Panc1 (cell line): ENCODE data around the gene LINC00305. TPM values are rescaled to one million over a fixed set of nuclear protein-coding genes. Genes with fewer than 3 reads are reported as not detected.

ENCODE experiments used
- ATAC-seq: fragments of 200-7000 bp; cut with Tn5 transposase; 2 replicates; pipeline ENCODE4 v1.9.1; 2020; ENCODE audit warnings: mild to moderate bottlenecking, moderate library complexity
- BruUV-seq: library from RNA; stranded (reverse); fragments of 400-500 nt; replicated peaks from 2 replicates; lab custom pipeline; 2021; lab: Mats Ljungman, UMichigan
- CTCF ChIA-PET: fragments of 300-600 bp; sonication (Branson Sonifier 250); formaldehyde crosslinking; loops from one replicate; lab custom pipeline; 2022; ENCODE audit warnings: antibody characterized with exemption; lab: Charles Lee
- POLR2A ChIA-PET: fragments of 300-600 bp; sonication (Branson Sonifier 250); formaldehyde crosslinking; loops from one replicate; lab custom pipeline; 2022; ENCODE audit warnings: antibody characterized with exemption; lab: Charles Lee
- DNase-seq: peaks from one replicate; pipeline ENCODE4 v3.0.0-alpha.2; 2010; ENCODE audit warnings: low read depth, low spot score
- H3K27ac ChIP-seq: 2 replicates; pipeline ENCODE4 v1.5.1; 2011; ENCODE audit warnings: mild to moderate bottlenecking, low read length, inconsistent platforms
- H3K27me3 ChIP-seq: fragments of 200-500 bp; sonication (Bioruptor generic); 2 replicates; pipeline ENCODE4 v1.6.0; 2014; ENCODE audit warnings: low read length, inconsistent platforms; ENCODE audit not compliant: control insufficient read depth, insufficient read depth
- H3K36me3 ChIP-seq: fragments of 200-500 bp; sonication (Bioruptor generic); 2 replicates; pipeline ENCODE4 v1.5.1; 2014; ENCODE audit warnings: inconsistent platforms, mild to moderate bottlenecking, low read length, moderate library complexity; ENCODE audit not compliant: control insufficient read depth, insufficient read depth
- H3K4me1 ChIP-seq: 2 replicates; pipeline ENCODE4 v1.5.1; 2011; ENCODE audit warnings: inconsistent platforms, mild to moderate bottlenecking, low read length, moderate library complexity; ENCODE audit not compliant: control insufficient read depth, insufficient read depth
- H3K4me3 ChIP-seq, 2 experiments: 2 replicates each; pipeline ENCODE4 v1.5.1; 2011 to 2012; ENCODE audit warnings: low read depth in 2 of 2, low read length in 2 of 2, mild to moderate bottlenecking in 2 of 2, inconsistent platforms in 1 of 2, moderate library complexity in 1 of 2
- H3K9me3 ChIP-seq: fragments of 200-500 bp; sonication (Bioruptor generic); 2 replicates; pipeline ENCODE4 v1.5.1; 2014; ENCODE audit warnings: low read depth, mild to moderate bottlenecking, inconsistent platforms, low read length, moderate library complexity; ENCODE audit not compliant: control insufficient read depth, insufficient read depth
- POLR2AphosphoS5 ChIP-seq: IDR thresholded peaks from 2 replicates; pipeline ENCODE4 v1.6.1; 2012; ENCODE audit warnings: mild to moderate bottlenecking, low read depth, low read length, moderate library complexity
- SIN3A ChIP-seq: IDR thresholded peaks from 2 replicates; pipeline ENCODE4 v1.6.1; 2012; ENCODE audit warnings: low read depth, mild to moderate bottlenecking, low read length, moderate library complexity, borderline replicate concordance; ENCODE audit not compliant: insufficient read depth
- TCF7L2 ChIP-seq: IDR thresholded peaks from 2 replicates; pipeline ENCODE4 v1.6.1; 2011; ENCODE audit warnings: mild to moderate bottlenecking, low read depth, low read length, inconsistent platforms
- in situ Hi-C: cut with HindIII; loops from 2 replicates; pipeline ENCODE4 v1.10.0; 2016; ENCODE audit warnings: low sequenced_read_pairs, low pct_unique_long_range_greater_than_20kb
- intact Hi-C: fragments of 100-400 bp; cut with micrococcal nuclease; formaldehyde crosslinking; loops from one replicate; pipeline ENCODE4 v1.10.0; 2022; ENCODE audit not compliant: unreplicated experiment
- total RNA-seq: library from RNA; stranded (reverse); gene quantifications from one replicate; pipeline ENCODE4 v1.2.1, GENCODE V29; 2021; ENCODE audit not compliant: unreplicated experiment
- TF ChIP-seq, protein P1 (sequence below), 2 experiments: IDR thresholded peaks; 2 replicates each; pipeline ENCODE4 v1.6.1; 2011 to 2012; ENCODE audit warnings: low read depth in 2 of 2, control low read depth in 1 of 2, low read length in 1 of 2, mild to moderate bottlenecking in 1 of 2, moderate library complexity in 1 of 2; ENCODE audit not compliant: insufficient read depth in 1 of 2
- TF ChIP-seq, protein P2 (sequence below): fragments of 450-650 bp; IDR thresholded peaks from 2 replicates; pipeline ENCODE4 v1.5.1; 2017; ENCODE audit warnings: mild to moderate bottlenecking

The LINC00305 gene
- total RNA-seq, 1 experiment from 2014 or later = not detected

DNA sequence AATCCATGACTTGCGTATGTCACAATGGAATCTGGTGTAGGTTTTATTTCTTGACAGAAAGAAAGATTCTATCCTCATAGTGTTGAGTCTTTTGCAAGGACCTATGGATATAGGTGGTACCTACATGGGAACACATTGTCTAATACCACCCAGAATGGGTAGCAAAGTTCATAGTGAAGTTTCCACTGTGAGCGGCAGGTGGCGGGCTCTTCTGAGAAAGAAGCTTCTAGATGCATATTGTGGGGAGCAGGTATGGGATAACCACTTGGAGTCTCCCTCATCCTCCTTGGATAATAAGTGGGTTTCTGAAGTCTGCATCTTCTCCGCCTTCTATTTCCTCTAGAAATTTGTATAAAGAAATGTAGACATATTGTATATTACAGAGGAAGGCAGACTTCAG is 44.9 kb downstream of the LINC00305 start:
- no peaks in the 10 kb centered on the region for H3K27me3 ChIP-seq
- no peak overlapping the region for H3K27ac ChIP-seq
- no peaks in the 10 kb centered on the region for H3K4me1 ChIP-seq
- no peak overlapping the region for H3K4me3 ChIP-seq
- H3K9me3 ChIP-seq = no peaks in the 10 kb centered on the region
- ATAC-seq (no peak), DNase-seq (no peak)
- no peaks in the 10 kb centered on the region for H3K36me3 ChIP-seq
- TF ChIP-seq POLR2AphosphoS5 = no peak
- no peak for TF ChIP-seq SIN3A
- TF ChIP-seq TCF7L2 = no peak
- TF ChIP-seq, protein P1, sequence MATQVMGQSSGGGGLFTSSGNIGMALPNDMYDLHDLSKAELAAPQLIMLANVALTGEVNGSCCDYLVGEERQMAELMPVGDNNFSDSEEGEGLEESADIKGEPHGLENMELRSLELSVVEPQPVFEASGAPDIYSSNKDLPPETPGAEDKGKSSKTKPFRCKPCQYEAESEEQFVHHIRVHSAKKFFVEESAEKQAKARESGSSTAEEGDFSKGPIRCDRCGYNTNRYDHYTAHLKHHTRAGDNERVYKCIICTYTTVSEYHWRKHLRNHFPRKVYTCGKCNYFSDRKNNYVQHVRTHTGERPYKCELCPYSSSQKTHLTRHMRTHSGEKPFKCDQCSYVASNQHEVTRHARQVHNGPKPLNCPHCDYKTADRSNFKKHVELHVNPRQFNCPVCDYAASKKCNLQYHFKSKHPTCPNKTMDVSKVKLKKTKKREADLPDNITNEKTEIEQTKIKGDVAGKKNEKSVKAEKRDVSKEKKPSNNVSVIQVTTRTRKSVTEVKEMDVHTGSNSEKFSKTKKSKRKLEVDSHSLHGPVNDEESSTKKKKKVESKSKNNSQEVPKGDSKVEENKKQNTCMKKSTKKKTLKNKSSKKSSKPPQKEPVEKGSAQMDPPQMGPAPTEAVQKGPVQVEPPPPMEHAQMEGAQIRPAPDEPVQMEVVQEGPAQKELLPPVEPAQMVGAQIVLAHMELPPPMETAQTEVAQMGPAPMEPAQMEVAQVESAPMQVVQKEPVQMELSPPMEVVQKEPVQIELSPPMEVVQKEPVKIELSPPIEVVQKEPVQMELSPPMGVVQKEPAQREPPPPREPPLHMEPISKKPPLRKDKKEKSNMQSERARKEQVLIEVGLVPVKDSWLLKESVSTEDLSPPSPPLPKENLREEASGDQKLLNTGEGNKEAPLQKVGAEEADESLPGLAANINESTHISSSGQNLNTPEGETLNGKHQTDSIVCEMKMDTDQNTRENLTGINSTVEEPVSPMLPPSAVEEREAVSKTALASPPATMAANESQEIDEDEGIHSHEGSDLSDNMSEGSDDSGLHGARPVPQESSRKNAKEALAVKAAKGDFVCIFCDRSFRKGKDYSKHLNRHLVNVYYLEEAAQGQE (IDR thresholded peaks at IDR 0.05; ENCODE audit: insufficient read depth in 1 of 2, low read depth in 2 of 2, low read length in 1 of 2) = no peak
- TF ChIP-seq, protein P2, sequence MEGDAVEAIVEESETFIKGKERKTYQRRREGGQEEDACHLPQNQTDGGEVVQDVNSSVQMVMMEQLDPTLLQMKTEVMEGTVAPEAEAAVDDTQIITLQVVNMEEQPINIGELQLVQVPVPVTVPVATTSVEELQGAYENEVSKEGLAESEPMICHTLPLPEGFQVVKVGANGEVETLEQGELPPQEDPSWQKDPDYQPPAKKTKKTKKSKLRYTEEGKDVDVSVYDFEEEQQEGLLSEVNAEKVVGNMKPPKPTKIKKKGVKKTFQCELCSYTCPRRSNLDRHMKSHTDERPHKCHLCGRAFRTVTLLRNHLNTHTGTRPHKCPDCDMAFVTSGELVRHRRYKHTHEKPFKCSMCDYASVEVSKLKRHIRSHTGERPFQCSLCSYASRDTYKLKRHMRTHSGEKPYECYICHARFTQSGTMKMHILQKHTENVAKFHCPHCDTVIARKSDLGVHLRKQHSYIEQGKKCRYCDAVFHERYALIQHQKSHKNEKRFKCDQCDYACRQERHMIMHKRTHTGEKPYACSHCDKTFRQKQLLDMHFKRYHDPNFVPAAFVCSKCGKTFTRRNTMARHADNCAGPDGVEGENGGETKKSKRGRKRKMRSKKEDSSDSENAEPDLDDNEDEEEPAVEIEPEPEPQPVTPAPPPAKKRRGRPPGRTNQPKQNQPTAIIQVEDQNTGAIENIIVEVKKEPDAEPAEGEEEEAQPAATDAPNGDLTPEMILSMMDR = no peak
- in situ Hi-C loops (no loop called here), intact Hi-C loops (no loop called here)
- no TSS peak for BruUV-seq
- ChIA-PET POLR2A (no interaction called here), CTCF (no interaction called here)

DNA sequence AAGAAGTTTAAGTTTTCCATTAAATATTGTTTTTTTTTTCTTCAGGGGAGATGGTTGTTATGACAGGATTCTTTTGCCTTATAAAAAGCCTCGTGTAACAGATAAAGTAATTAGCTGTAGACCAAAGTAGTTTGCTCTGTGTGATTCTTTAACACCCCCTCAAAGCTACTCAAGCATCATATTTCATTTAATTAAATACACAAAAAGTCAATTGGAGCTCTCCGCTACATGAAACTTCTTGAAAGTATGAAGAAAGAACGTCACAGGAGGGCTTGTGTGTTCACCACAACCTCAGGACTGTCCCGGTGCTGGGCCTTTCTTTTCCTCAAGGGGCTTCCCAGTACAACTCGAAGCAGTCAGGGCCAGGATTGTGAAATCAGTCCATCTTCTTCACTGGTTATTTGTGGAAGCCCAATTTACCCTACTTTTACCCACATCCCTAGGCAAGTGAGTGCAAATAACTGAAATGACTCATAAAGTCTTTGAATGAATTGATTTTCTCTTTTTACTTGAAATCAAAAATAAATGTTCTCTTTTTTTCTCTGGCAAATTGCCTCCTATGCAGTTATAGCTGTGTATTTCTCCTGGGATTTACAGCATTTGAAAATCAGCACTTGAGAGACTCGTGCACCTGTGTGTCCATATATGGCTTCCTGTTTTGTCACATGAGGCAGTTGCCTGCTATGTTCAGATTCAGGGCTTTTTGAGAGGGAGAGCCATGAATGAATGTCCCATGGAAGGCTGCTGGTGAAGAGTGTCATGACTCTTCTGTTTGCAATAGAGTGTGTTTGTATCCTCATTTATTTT is 48.6 kb downstream of the LINC00305 start:
- no TSS peak for BruUV-seq
- DNase-seq (no peak), ATAC-seq (no peak)
- Histone ChIP-seq H3K9me3 (no peaks in the 10 kb centered on the region), H3K27ac (no peak overlapping the region), H3K27me3 (no peaks in the 10 kb centered on the region), H3K4me1 (no peaks in the 10 kb centered on the region), H3K36me3 (no peaks in the 10 kb centered on the region), H3K4me3 (no peak overlapping the region)
- TF ChIP-seq SIN3A (no peak), POLR2AphosphoS5 (no peak), TCF7L2 (no peak)
- TF ChIP-seq, protein P2 = no peak
- TF ChIP-seq, protein P1 (IDR thresholded peaks at IDR 0.05; ENCODE audit: insufficient read depth in 1 of 2, low read depth in 2 of 2, low read length in 1 of 2) = no peak
- in situ Hi-C loops (no loop called here), intact Hi-C loops (no loop called here)
- POLR2A ChIA-PET = no interaction called here
- CTCF ChIA-PET = no interaction called here
